Mesangial cell (primary cell): ENCODE results near the gene OR9K2. TPM values are rescaled to one million over a fixed set of nuclear protein-coding genes. Genes with fewer than 3 reads are reported as not detected.

Experiments
- total RNA-seq: library from RNA; depleted of rRNA; stranded (reverse); fragments of >200 nt; gene quantifications from 2 replicates; pipeline ENCODE4 v1.2.3, GENCODE V29; 2015

Gene OR9K2, protein sequence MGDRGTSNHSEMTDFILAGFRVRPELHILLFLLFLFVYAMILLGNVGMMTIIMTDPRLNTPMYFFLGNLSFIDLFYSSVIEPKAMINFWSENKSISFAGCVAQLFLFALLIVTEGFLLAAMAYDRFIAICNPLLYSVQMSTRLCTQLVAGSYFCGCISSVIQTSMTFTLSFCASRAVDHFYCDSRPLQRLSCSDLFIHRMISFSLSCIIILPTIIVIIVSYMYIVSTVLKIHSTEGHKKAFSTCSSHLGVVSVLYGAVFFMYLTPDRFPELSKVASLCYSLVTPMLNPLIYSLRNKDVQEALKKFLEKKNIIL
- total RNA-seq, result not detected in 2 replicates

DNA sequence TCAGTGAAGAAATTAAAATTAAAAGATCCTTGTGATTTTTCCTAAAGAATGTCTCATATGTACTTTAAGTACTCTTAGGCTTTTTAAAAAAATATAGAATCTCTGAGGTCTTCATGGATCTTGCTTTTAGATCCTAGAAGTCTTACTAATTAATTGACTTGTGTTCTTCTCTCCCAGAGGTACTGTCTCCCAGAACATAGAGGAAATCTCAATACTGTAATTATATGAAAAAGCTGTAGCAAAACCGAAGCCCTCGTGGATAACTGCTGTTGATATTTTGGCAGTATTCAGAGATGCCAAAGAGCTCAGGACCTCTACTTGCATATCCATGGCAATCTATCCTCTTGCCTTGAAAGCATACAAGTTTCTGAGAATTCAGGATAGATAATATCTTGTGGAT, at the start of gene OR9K2:
Gene OR9K2 (plus strand): TSS at position 301 of the 400 bp plus-strand sequence. CDS start 3,429 bp downstream, outside the sequence.

Other genes starting within 250 kb of the OR9K2 start
- gene TESPA1, start 141.6 kb upstream of the OR9K2 start, total RNA-seq, result not detected in 2 replicates
- gene NEUROD4, start 106.4 kb upstream of the OR9K2 start, total RNA-seq, result not detected in 2 replicates
- not detected in 2 replicates for gene OR10A7, start 94.6 kb downstream of the OR9K2 start, total RNA-seq
- not detected in 2 replicates for gene OR6C74, start 118.2 kb downstream of the OR9K2 start, total RNA-seq
- not detected in 2 replicates for gene OR6C6, start 170.2 kb downstream of the OR9K2 start, total RNA-seq
- gene OR6C1, start 187.9 kb downstream of the OR9K2 start, total RNA-seq, result not detected in 2 replicates
- not detected in 2 replicates for gene OR6C3, start 204.3 kb downstream of the OR9K2 start, total RNA-seq
- gene OR6C75, start 236.6 kb downstream of the OR9K2 start, total RNA-seq, result not detected in 2 replicates